AG04450 (cell line): ENCODE results near the gene KIAA1549. TPM values are rescaled to one million over a fixed set of nuclear protein-coding genes. Genes with fewer than 3 reads are reported as not detected.
"Not testable (repeated sequence)": the region's sequence is repeated elsewhere in the genome, so short reads cannot be mapped to it uniquely, and the experiment has no call there.

Experiments
- CTCF ChIA-PET: fragments of 300-600, 350-600 bp; formaldehyde crosslinking; extraction: SDS; loops from one replicate; lab custom pipeline; 2022; ENCODE audit warnings: antibody characterized with exemption, inconsistent platforms; lab: Charles Lee
- POLR2A ChIA-PET: fragments of 350-600 bp; formaldehyde crosslinking; extraction: SDS; loops from one replicate; lab custom pipeline; 2021; ENCODE audit warnings: antibody characterized with exemption, inconsistent platforms; lab: Yijun Ruan, JAX
- DNase-seq: peaks from one replicate; pipeline ENCODE4 v3.0.0-alpha.2; 2011; ENCODE audit warnings: low read depth, low spot score
- H3K27ac ChIP-seq: one replicate; pipeline ENCODE4 v1.5.1; 2012; ENCODE audit warnings: low read depth, low read length, control low read depth
- H3K27me3 ChIP-seq: one replicate; pipeline ENCODE4 v1.6.0; 2012; ENCODE audit warnings: low read length; ENCODE audit not compliant: control insufficient read depth, insufficient read depth
- H3K4me3 ChIP-seq: 2 replicates; pipeline ENCODE4 v1.5.1; 2011; ENCODE audit warnings: mild to moderate bottlenecking, low read depth, low read length, control low read depth
- H3K9me3 ChIP-seq: 2 replicates; pipeline ENCODE4 v1.5.1; 2012; ENCODE audit warnings: low read length; ENCODE audit not compliant: control insufficient read depth, insufficient read depth
- CTCF ChIP-seq: IDR thresholded peaks from 2 replicates; pipeline ENCODE4 v1.5.1; 2011; ENCODE audit warnings: low read depth, low read length, control low read depth, inconsistent platforms
- polyA plus RNA-seq: library from polyadenylated mRNA; depleted of rRNA; stranded (reverse); fragments of >200 nt; gene quantifications from 2 replicates; pipeline ENCODE4 v1.2.3, GENCODE V29; 2011

Gene KIAA1549
- polyA plus RNA-seq, 1 experiment = 2.9 TPM

- no peak overlapping the region for H3K4me3 ChIP-seq
- no peak for TF ChIP-seq CTCF
- ChIA-PET POLR2A (no interaction called here), CTCF (interaction anchor here (0.8 kb wide), 1 partner anchor 48 kb away, joined by 7 read pairs; no protein-coding TSS in a partner anchor)
- H3K9me3 ChIP-seq = no peaks in the 10 kb centered on the region
- H3K27me3 ChIP-seq = no peaks in the 10 kb centered on the region
- DNase-seq = no peak
- no peak overlapping the region for H3K27ac ChIP-seq
Observed at GRCh38 chr7:138945154-138945553, 36.0 kb downstream of the KIAA1549 start.

- ChIA-PET CTCF (interaction anchor here (0.8 kb wide), 1 partner anchor 48 kb away, joined by 7 read pairs; no protein-coding TSS in a partner anchor), POLR2A (interaction anchor here (0.6 kb wide), 1 partner anchor 76 kb away, joined by 4 read pairs; no protein-coding TSS in a partner anchor)
- H3K4me3 ChIP-seq = no peak overlapping the region
- DNase-seq = no peak
- H3K27me3 ChIP-seq = no peaks in the 10 kb centered on the region
- no peaks in the 10 kb centered on the region for H3K9me3 ChIP-seq
- no peak overlapping the region for H3K27ac ChIP-seq
- TF ChIP-seq CTCF = no peak
Observed at GRCh38 chr7:138944592-138944991, 36.6 kb downstream of the KIAA1549 start.

GRCh38 chr7:138943061-138943460, 38.1 kb downstream of the KIAA1549 start:
- no peak for TF ChIP-seq CTCF
- CTCF ChIA-PET = interaction anchor here (1.4 kb wide), 1 partner anchor 56 kb away, joined by 6 read pairs; no protein-coding TSS in a partner anchor
- Histone ChIP-seq H3K9me3 (no peaks in the 10 kb centered on the region), H3K27me3 (no peaks in the 10 kb centered on the region), H3K4me3 (no peak overlapping the region), H3K27ac (no peak overlapping the region)
- POLR2A ChIA-PET = no interaction called here
- DNase-seq = no peak

GRCh38 chr7:138941545-138941944, 39.6 kb downstream of the KIAA1549 start:
- DNase-seq = no peak
- no peaks in the 10 kb centered on the region for H3K27me3 ChIP-seq
- no peak overlapping the region for H3K4me3 ChIP-seq
- no peak for TF ChIP-seq CTCF
- H3K27ac ChIP-seq = no peak overlapping the region
- H3K9me3 ChIP-seq = no peaks in the 10 kb centered on the region
- ChIA-PET POLR2A (no interaction called here), CTCF (no interaction called here)

GRCh38 chr7:138940602-138941001, 40.6 kb downstream of the KIAA1549 start:
- CTCF ChIA-PET, DNase-seq, H3K4me3 ChIP-seq, H3K27me3 ChIP-seq, POLR2A ChIA-PET, H3K27ac ChIP-seq, H3K9me3 ChIP-seq: not testable (repeated sequence)
